AG10803 (cell line): Measurements from ENCODE around the gene ANKUB1.

Experiments
- DNase-seq: peaks from one replicate; pipeline ENCODE4 v3.0.0; 2010; ENCODE audit warnings: low read depth
- H3K4me3 ChIP-seq: 2 replicates; pipeline ENCODE4 v1.5.1; 2011; ENCODE audit warnings: mild to moderate bottlenecking, low read length, control low read depth
- CTCF ChIP-seq: conservative IDR thresholded peaks from 2 replicates; pipeline ENCODE4 v1.5.1; 2011; ENCODE audit warnings: mild to moderate bottlenecking, low read length, control low read depth, inconsistent platforms

Gene ANKUB1

GRCh38 chr3:149828390-149828789, 36.0 kb upstream of the ANKUB1 start:
- H3K4me3 ChIP-seq, result no peak overlapping the region
- no peak for DNase-seq
- TF ChIP-seq CTCF, result no peak

GRCh38 chr3:149826636-149827035, 34.3 kb upstream of the ANKUB1 start:
- no peak for DNase-seq
- no peak overlapping the region for H3K4me3 ChIP-seq
- no peak for TF ChIP-seq CTCF

- no peak for DNase-seq
- H3K4me3 ChIP-seq, result no peak overlapping the region
- no peak for TF ChIP-seq CTCF
Measured at GRCh38 chr3:149820183-149820582, 27.8 kb upstream of the ANKUB1 start.

GRCh38 chr3:149819432-149819831, 27.1 kb upstream of the ANKUB1 start:
- TF ChIP-seq CTCF, result no peak
- H3K4me3 ChIP-seq, result no peak overlapping the region
- no peak for DNase-seq

- TF ChIP-seq CTCF, result no peak
- DNase-seq, result peak; percentile 59
- no peak overlapping the region for H3K4me3 ChIP-seq
Measured at GRCh38 chr3:149816986-149817385, 24.6 kb upstream of the ANKUB1 start.

- TF ChIP-seq CTCF, result no peak
- H3K4me3 ChIP-seq, result no peak overlapping the region
- DNase-seq, result no peak
Measured at GRCh38 chr3:149816311-149816710, 24.0 kb upstream of the ANKUB1 start.

GRCh38 chr3:149815728-149816127, 23.4 kb upstream of the ANKUB1 start:
- no peak for TF ChIP-seq CTCF
- DNase-seq, result no peak
- no peak overlapping the region for H3K4me3 ChIP-seq
